Activated naive CD4-positive, alpha-beta T cell treated with anti-CD3 and anti-CD28 coated beads for 36 hours (primary cell): Measurements from ENCODE around the gene PLK5. TPM values are rescaled to one million over a fixed set of nuclear protein-coding genes. Genes with fewer than 3 reads are reported as not detected.
A peak's percentile ranks its signal among the peaks of the same experiment; 100 is the strongest.
"Not testable (repeated sequence)": the region's sequence is repeated elsewhere in the genome, so short reads cannot be mapped to it uniquely, and the experiment has no call there.

Experiments used
- CTCF ChIA-PET: fragments of 350-600 bp; sonication (Branson Sonifier 250); formaldehyde crosslinking; loops from one replicate; lab custom pipeline; 2021; ENCODE audit warnings: antibody characterized with exemption; lab: Charles Lee
- DNase-seq: peaks from one replicate; pipeline ENCODE4 v3.0.0-alpha.2; 2020
- H3K27ac Mint-ChIP-seq: one replicate; pipeline ENCODE4 v1.8.0; 2021; ENCODE audit warnings: mild to moderate bottlenecking, mixed read lengths
- H3K27me3 Mint-ChIP-seq: one replicate; pipeline ENCODE4 v1.8.0; 2021; ENCODE audit warnings: low read depth, mixed read lengths
- H3K36me3 Mint-ChIP-seq: one replicate; pipeline ENCODE4 v1.8.0; 2021; ENCODE audit warnings: low read depth, mixed read lengths
- H3K4me1 Mint-ChIP-seq: one replicate; pipeline ENCODE4 v1.8.0; 2021; ENCODE audit warnings: low read depth, mixed read lengths
- H3K4me3 Mint-ChIP-seq: one replicate; pipeline ENCODE4 v1.8.0; 2021; ENCODE audit warnings: mild to moderate bottlenecking, moderate library complexity, mixed read lengths
- H3K9me3 Mint-ChIP-seq: one replicate; pipeline ENCODE4 v1.8.0; 2021; ENCODE audit warnings: mixed read lengths
- intact Hi-C: fragments of 100-400 bp; cut with micrococcal nuclease; formaldehyde crosslinking; loops from one replicate; pipeline ENCODE4 v1.15.1; 2023
- total RNA-seq, 2 experiments: library from RNA; stranded (reverse); gene quantifications; one replicate each; pipeline ENCODE4 v1.2.3, GENCODE V29; 2021

PLK5 gene
- total RNA-seq, 2 experiments from 2014 or later: not detected

DNA sequence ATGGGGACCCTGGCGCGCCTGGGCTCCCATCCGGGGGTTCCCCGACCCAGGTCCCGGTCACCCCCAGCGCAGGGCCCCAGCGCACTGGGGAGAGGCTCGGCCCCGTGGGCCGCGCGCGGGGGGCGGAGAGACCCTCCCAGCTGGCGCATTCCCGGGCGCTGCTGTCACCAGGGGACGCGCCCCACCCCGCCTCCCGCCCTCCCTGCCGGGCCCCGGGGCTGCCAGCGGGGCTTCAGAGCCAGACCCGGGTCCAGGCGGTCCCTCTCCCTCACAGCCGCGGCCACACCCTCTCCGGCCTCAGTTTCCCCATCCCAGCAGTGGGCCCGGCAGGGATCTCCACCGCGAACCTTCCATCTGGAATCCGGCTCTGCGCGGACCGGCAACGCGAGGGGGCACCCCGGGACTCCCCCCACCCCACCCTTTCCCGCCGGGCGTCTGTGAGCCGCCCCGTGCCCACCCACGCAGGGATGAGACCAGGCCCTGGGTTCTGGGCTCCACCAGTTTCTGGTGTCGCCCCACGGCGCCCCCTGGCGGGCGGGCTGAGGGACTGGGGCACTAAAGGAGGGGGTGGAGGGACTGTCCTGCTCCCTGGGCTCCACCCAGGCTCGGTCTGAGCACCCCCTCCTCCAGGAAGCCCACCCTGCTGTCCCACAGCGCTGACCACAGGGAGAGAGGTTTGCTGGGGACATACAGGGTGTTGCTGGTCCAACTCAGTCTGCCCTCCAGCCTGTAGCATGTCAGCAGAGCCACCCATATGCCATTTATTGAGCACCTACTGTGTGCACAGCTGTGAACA, 10.2 kb upstream of the PLK5 start:
- H3K36me3 Mint-ChIP-seq: no peaks in the 10 kb centered on the region
- H3K9me3 Mint-ChIP-seq: no peaks in the 10 kb centered on the region
- intact Hi-C loops: loop anchor here (1.0 to 5.0 kb wide), 3 partner anchors 43 to 236 kb away; partner anchors contain the start of genes FAM174C and RPS15
- H3K27me3 Mint-ChIP-seq: peaks cover 6% of the 10 kb centered on the region
- CTCF ChIA-PET: interaction anchor here (1.0 kb wide), 1 partner anchor 47 kb away, joined by 3 read pairs; no protein-coding TSS in a partner anchor
- no peak overlapping the region for H3K4me3 Mint-ChIP-seq
- H3K4me1 Mint-ChIP-seq: peaks cover 12% of the 10 kb centered on the region
- H3K27ac Mint-ChIP-seq: no peak overlapping the region
- DNase-seq: peak; percentile 69

DNA sequence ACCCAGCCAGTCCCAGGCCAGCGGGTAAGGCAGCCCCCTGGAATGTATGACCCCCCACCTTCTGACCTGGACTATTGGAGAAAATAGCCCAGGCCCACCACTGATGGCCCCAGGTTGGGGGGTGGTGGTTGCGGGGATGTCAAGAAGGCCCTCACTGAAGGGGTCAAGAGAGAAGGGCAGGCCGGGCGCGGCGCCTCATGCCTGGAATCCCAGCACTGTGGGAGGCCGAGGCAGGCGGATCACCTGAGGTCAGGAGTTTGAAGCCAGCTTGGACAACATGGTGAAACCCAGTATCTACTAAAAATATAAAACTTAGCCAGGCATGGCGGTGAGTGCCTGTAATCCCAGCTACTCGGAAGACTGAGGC, 9.6 kb upstream of the PLK5 start:
- H3K27ac Mint-ChIP-seq: no peak overlapping the region

GRCh38 chr19:1514986-1515721, 8.7 kb upstream of the PLK5 start:
- H3K27ac Mint-ChIP-seq: no peak overlapping the region
- H3K27me3 Mint-ChIP-seq: peaks cover 2% of the 10 kb centered on the region
- no peaks in the 10 kb centered on the region for H3K9me3 Mint-ChIP-seq
- no peaks in the 10 kb centered on the region for H3K36me3 Mint-ChIP-seq
- peaks cover 6% of the 10 kb centered on the region for H3K4me1 Mint-ChIP-seq
- no peak overlapping the region for H3K4me3 Mint-ChIP-seq
- intact Hi-C loops: loop anchor here (5.0 kb wide), 1 partner anchor 238 kb away; the partner anchor contains the start of gene FAM174C
- CTCF ChIA-PET: interaction anchor here (0.7 to 1.0 kb wide), 2 partner anchors 49 to 148 kb away, joined by 3 to 4 read pairs; no protein-coding TSS in a partner anchor
- DNase-seq: no peak

More for the DNA sequence above, 9.6 kb upstream of the PLK5 start:
- DNase-seq: no peak
- H3K9me3 Mint-ChIP-seq: no peaks in the 10 kb centered on the region
- H3K36me3 Mint-ChIP-seq: no peaks in the 10 kb centered on the region
- intact Hi-C loops: loop anchor here (5.0 kb wide), 1 partner anchor 237 kb away; the partner anchor contains the start of gene FAM174C
- CTCF ChIA-PET: interaction anchor here (0.7 to 1.0 kb wide), 2 partner anchors 48 to 147 kb away, joined by 3 to 4 read pairs; no protein-coding TSS in a partner anchor
- peaks cover 6% of the 10 kb centered on the region for H3K27me3 Mint-ChIP-seq
- H3K4me3 Mint-ChIP-seq: no peak overlapping the region
- H3K4me1 Mint-ChIP-seq: peaks cover 11% of the 10 kb centered on the region

- intact Hi-C loops: no loop called here
- Mint-ChIP-seq H3K27me3 (no peaks in the 10 kb centered on the region), H3K4me1 (peaks cover 6% of the 10 kb centered on the region), H3K9me3 (no peaks in the 10 kb centered on the region), H3K27ac (no peak overlapping the region), H3K36me3 (no peaks in the 10 kb centered on the region), H3K4me3 (no peak overlapping the region)
- CTCF ChIA-PET: no interaction called here
- no peak for DNase-seq
Measured at GRCh38 chr19:1516395-1516753, 7.5 kb upstream of the PLK5 start.

DNA sequence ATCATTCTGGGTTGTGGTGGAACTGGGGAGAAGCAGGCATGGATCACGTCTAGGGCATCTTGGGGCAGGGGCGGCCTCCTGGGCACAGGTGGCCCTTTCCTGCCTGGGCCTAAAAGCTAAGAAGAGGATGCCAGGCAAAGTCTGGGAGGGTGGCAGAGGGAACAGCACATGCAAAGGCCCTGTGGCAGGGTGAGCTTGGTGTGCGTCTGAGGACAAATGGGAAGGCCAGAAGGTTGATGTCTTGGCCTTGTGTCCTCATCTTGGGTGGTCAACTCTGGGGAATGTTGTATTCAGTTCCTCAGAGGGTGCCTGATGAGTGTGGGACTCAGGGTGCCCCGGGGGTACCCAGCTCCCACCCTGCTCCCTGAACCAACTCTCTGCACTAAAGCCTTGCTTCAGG, 5.4 kb upstream of the PLK5 start:
- H3K4me3 Mint-ChIP-seq: no peak overlapping the region
- CTCF ChIA-PET: no interaction called here
- H3K9me3 Mint-ChIP-seq: no peaks in the 10 kb centered on the region

DNA sequence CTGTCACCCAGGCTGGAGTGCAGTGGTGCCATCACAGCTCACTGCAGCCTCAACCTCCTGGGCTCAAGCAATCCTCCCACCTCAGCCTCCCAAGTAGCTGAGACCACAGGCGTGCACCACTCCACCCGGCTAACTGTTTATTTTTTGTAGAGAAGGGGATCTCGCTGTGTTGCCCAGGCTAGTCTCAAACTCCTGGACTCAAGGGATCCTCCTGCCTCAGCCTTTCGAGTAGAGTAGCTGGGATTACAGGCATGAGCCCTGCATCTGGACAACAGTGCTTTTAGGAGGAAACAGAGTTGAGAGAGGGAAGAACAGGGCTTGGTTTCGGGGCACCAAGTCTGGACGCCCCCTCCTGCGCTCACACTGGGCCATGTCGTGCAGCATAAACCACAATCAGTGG, 4.1 kb upstream of the PLK5 start:
- intact Hi-C loops, H3K4me1 Mint-ChIP-seq, DNase-seq: not testable (repeated sequence)

More for the DNA sequence above, 5.4 kb upstream of the PLK5 start:
- no peaks in the 10 kb centered on the region for H3K4me1 Mint-ChIP-seq
- DNase-seq: no peak
- no peaks in the 10 kb centered on the region for H3K36me3 Mint-ChIP-seq
- intact Hi-C loops: no loop called here
- peaks cover 6% of the 10 kb centered on the region for H3K27me3 Mint-ChIP-seq
- H3K27ac Mint-ChIP-seq: no peak overlapping the region

DNA sequence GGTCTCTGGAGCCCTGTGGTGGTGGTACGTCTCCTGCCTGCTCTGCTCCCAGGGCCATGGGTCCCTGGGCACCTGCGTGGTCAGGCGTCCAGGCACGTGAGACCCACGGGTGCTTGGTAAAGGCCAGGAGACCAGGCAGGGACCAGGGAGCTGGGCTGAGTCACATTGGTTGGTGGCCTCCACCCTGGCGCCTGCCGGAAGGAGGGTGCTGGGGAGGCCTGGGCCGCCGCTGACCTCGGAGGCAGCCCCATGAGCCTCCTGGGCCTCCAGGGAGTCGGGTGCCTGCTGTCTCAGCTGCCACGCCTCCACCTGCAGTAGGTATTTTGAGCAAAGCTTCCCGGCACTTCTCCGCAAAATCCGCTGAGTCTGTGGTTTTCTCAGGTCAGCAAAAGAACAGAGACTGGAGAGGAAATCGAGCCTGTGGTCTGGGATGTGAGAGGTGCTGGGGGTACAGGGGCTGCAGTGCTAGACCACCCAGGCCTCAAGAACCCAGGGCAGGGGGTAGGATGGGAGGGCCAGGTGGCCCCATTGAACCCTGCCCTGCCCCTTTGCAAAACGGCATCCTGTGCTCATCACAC, 3.6 kb upstream of the PLK5 start:
- no peak for DNase-seq
- no peak overlapping the region for H3K4me3 Mint-ChIP-seq
- H3K27ac Mint-ChIP-seq: no peak overlapping the region
- no peaks in the 10 kb centered on the region for H3K36me3 Mint-ChIP-seq
- CTCF ChIA-PET: interaction anchor here (0.6 kb wide), 1 partner anchor 149 kb away, joined by 5 read pairs; no protein-coding TSS in a partner anchor
- peaks cover 14% of the 10 kb centered on the region for H3K27me3 Mint-ChIP-seq
- H3K9me3 Mint-ChIP-seq: no peaks in the 10 kb centered on the region
- peaks cover 7% of the 10 kb centered on the region for H3K4me1 Mint-ChIP-seq
- intact Hi-C loops: no loop called here

More for the DNA sequence above, 4.1 kb upstream of the PLK5 start:
- H3K27me3 Mint-ChIP-seq: peaks cover 12% of the 10 kb centered on the region
- H3K36me3 Mint-ChIP-seq, H3K4me3 Mint-ChIP-seq, CTCF ChIA-PET, H3K9me3 Mint-ChIP-seq, H3K27ac Mint-ChIP-seq: not testable (repeated sequence)

DNA sequence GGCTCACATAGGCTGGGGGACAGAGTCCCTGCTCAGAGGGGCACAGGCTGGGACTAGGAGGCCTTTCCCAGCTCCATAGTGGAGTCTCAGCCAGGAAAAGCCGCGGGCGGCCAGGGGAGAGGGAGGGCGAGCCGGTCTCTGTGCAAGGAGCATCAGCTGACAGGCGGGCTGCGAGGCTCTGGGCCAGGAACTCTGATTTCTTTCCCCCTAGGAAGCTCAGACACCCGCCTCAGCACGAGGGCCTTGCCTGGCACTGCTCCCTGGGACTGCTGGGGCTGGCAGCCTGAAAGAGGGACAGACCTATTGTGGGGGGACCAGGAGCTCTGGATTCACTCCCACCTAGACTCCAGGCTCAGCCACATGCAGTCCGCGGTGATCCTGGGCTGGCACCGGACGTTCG, 2.2 kb upstream of the PLK5 start:
- no peak for DNase-seq
- Mint-ChIP-seq H3K4me1 (peaks cover 7% of the 10 kb centered on the region), H3K36me3 (no peaks in the 10 kb centered on the region), H3K27me3 (peaks cover 24% of the 10 kb centered on the region), H3K9me3 (no peaks in the 10 kb centered on the region), H3K27ac (no peak overlapping the region), H3K4me3 (no peak overlapping the region)
- intact Hi-C loops: no loop called here
- CTCF ChIA-PET: no interaction called here

DNA sequence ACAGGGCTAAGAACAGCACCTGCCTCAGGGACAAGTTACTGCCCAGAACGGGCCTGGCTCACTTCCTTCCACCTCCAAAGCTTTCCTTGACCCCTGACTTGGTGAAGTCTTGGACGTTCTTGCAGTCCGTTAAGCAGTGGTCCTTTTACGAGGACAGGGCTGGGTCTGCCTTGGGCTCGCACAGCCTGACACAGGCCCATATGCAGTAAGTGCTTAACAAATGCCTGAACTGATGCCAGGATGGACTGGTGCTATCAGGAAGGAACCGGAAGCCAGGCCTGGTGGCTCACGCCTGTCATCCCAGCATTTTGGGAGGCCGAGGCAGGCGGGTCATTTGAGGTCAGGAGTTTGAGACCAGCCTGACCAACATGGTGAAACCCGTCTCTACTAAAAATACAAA, 1.8 kb upstream of the PLK5 start:
- DNase-seq: no peak
- Mint-ChIP-seq H3K27me3 (peaks cover 25% of the 10 kb centered on the region), H3K36me3 (no peaks in the 10 kb centered on the region), H3K27ac (no peak overlapping the region), H3K9me3 (no peaks in the 10 kb centered on the region), H3K4me3 (no peak overlapping the region), H3K4me1 (peaks cover 7% of the 10 kb centered on the region)
- CTCF ChIA-PET: no interaction called here
- intact Hi-C loops: no loop called here

DNA sequence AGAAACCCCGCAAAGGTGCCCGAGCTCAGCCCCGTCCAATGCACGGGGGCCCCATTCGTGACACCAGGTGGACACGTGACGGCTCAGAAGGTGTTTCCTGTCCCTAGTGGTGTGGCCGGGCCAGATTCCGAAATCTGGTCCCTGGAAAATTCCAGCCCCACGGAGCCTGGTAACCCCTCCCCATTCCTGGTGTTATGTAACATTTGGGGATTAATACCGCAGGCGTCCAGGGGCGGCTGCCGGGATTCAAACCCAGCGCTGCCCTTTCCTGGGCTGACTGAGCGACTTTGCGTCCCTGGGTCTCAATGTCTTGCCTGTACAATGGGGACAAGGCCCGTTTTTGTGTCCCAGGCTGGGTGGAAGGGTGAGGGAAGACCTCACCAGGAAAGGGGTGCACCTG, 1.0 kb upstream of the PLK5 start:
- no peaks in the 10 kb centered on the region for H3K9me3 Mint-ChIP-seq
- peaks cover 30% of the 10 kb centered on the region for H3K27me3 Mint-ChIP-seq
- no peaks in the 10 kb centered on the region for H3K36me3 Mint-ChIP-seq
- DNase-seq: no peak
- intact Hi-C loops: no loop called here
- H3K4me3 Mint-ChIP-seq: no peak overlapping the region
- no peak overlapping the region for H3K27ac Mint-ChIP-seq
- CTCF ChIA-PET: no interaction called here
- peaks cover 7% of the 10 kb centered on the region for H3K4me1 Mint-ChIP-seq

DNA sequence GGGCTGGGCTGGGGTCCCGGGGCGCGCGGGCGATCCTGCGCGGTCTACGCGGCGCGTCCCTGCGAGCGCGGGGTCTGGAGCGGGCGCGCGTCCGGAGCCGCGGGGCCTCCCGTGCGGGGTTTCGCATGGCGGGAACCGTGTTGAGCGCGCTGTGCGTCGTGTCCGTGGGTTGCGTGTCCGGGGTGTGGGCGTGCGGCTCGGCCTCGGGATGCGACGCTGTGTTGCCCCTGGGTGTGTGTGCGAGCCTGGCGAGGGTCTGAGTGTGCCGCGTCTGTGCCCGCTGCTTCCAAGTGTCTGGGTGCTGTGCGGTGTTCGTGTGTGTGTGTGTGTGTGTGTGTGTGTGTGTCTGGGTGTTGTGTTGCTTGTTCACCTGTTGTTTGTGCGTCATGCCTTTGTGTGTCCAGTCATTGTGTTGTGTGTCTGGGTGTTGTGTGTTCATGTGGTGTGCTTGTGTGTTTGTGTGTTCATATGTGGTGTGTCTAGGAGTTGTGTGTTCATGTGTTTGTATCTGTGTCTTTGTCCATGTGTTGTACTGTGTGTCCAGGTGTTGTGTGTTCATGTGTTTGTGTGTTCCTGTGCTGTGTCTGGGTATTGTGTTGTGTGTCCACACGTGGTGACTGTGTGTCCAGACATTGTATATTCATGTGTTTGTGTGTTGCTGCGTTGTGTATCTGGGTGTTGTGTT, 552 bp downstream of the PLK5 start:
- H3K4me3 Mint-ChIP-seq: no peak overlapping the region
- intact Hi-C loops: no loop called here
- H3K36me3 Mint-ChIP-seq: no peaks in the 10 kb centered on the region
- DNase-seq: no peak
- CTCF ChIA-PET: no interaction called here
- H3K27ac Mint-ChIP-seq: no peak overlapping the region
- no peaks in the 10 kb centered on the region for H3K9me3 Mint-ChIP-seq
- H3K4me1 Mint-ChIP-seq: peaks cover 7% of the 10 kb centered on the region
- H3K27me3 Mint-ChIP-seq: peaks cover 30% of the 10 kb centered on the region

- no peak for DNase-seq
- intact Hi-C loops: no loop called here
- Mint-ChIP-seq H3K36me3 (no peaks in the 10 kb centered on the region), H3K27me3 (peaks cover 33% of the 10 kb centered on the region), H3K9me3 (no peaks in the 10 kb centered on the region), H3K4me1 (peaks cover 7% of the 10 kb centered on the region), H3K4me3 (no peak overlapping the region), H3K27ac (no peak overlapping the region)
- CTCF ChIA-PET: no interaction called here
Measured at GRCh38 chr19:1524972-1525325, 1.1 kb downstream of the PLK5 start.
